Karpas-422 (cell line): Measurements from ENCODE around the gene ANXA2R. TPM values are rescaled to one million over a fixed set of nuclear protein-coding genes. Genes with fewer than 3 reads are reported as not detected.
A peak's percentile ranks its signal among the peaks of the same experiment; 100 is the strongest.

Experiments
- DNase-seq: peaks from one replicate; pipeline ENCODE4 v3.0.0-alpha.2; 2015
- H2AFZ ChIP-seq: fragments of 200-600 bp; sonication (generic); 2 replicates; pipeline ENCODE4 v1.6.1; 2014; ENCODE audit warnings: antibody characterized with exemption, low read length, mixed read lengths
- H3K27ac ChIP-seq: fragments of 200-600 bp; sonication (generic); 2 replicates; pipeline ENCODE4 v1.5.1; 2014; ENCODE audit warnings: mild to moderate bottlenecking, low read length, moderate library complexity
- H3K27me3 ChIP-seq: fragments of 200-600 bp; sonication (generic); 2 replicates; pipeline ENCODE4 v1.6.1; 2014; ENCODE audit warnings: low read length, mixed read lengths
- H3K36me3 ChIP-seq: fragments of 200-600 bp; sonication (generic); 2 replicates; pipeline ENCODE4 v1.6.1; 2014; ENCODE audit warnings: low read length, mixed read lengths; ENCODE audit not compliant: insufficient read depth
- H3K4me1 ChIP-seq: fragments of 200-600 bp; sonication (generic); 2 replicates; pipeline ENCODE4 v1.6.1; 2014; ENCODE audit warnings: mild to moderate bottlenecking, low read length, mixed read lengths
- H3K4me2 ChIP-seq: fragments of 200-600 bp; sonication (generic); 2 replicates; pipeline ENCODE4 v1.6.1; 2014; ENCODE audit warnings: low read length, low read depth, mild to moderate bottlenecking; ENCODE audit not compliant: poor library complexity, severe bottlenecking
- H3K4me3 ChIP-seq: fragments of 200-600 bp; sonication (generic); 2 replicates; pipeline ENCODE4 v1.5.1; 2014; ENCODE audit warnings: mild to moderate bottlenecking, antibody characterized with exemption, low read length, mixed read lengths
- H3K79me2 ChIP-seq: fragments of 200-600 bp; sonication (generic); 2 replicates; pipeline ENCODE4 v1.6.1; 2014; ENCODE audit warnings: mild to moderate bottlenecking, low read length, mixed read lengths
- H3K9ac ChIP-seq: fragments of 200-600 bp; sonication (generic); 2 replicates; pipeline ENCODE4 v1.6.0; 2014; ENCODE audit warnings: low read length
- H3K9me2 ChIP-seq: fragments of 200-600 bp; sonication (generic), shearing (Covaris generic); replicated peaks from 2 replicates; pipeline ENCODE4 v1.6.0; 2014; ENCODE audit warnings: mild to moderate bottlenecking, low read length, moderate library complexity; ENCODE audit not compliant: insufficient read depth
- H3K9me3 ChIP-seq: fragments of 300-700, 200-600 bp; sonication (generic); 2 replicates; pipeline ENCODE4 v1.6.1; 2014; ENCODE audit warnings: low read length, mixed read lengths
- H4K20me1 ChIP-seq: fragments of 200-600 bp; sonication (generic); 2 replicates; pipeline ENCODE4 v1.6.1; 2014; ENCODE audit warnings: mild to moderate bottlenecking, antibody characterized with exemption, low read length, low read depth; ENCODE audit not compliant: insufficient read depth
- total RNA-seq: library from RNA; depleted of rRNA; stranded (reverse); fragments of >200 nt; shearing (Covaris generic); gene quantifications from 2 replicates; pipeline ENCODE4 v1.2.3, GENCODE V29; 2014; ENCODE audit warnings: low replicate concordance

Gene ANXA2R
- total RNA-seq, 1 experiment from 2014 or later: 9.0 TPM

DNA sequence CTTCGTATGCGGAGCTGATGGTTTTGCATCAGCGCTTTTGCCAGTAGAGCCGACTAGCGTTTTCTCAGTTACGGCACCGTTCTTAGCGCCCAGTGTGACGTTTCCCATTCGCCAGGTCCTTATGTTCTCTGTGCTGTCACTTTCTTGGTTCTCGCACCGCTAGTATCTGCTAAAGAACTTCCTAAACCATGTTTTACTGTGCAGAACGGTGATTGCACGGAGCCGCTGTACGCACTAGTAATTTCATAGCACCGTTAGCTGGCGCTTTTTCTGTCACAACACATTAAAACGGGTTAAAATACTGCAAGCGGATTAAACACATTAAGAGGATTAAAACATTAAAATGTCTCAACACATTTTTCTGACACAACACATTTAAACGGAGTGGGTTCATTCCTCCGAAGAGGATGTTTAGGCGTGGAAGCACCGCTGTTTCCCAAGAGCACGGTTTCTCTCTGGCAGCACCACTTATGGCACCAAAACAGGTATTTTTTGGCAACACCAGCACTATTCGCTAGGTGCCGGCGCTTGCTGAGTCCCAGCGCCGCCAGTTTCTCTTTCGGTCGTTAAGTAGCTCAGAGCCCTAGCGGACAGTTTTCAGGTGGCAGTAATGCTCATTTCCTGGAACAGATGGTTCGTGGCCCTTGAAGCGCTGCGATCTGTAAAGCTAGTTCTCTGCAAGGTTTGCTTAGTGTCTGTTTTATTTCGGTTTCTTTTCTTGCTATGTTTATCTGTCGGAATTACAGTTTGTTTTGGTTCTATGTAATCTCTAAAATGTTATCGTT, 20.3 kb downstream of the ANXA2R start:
- Histone ChIP-seq H2AFZ (peak overlapping the region; percentile 70; the same call in 1 of the 2 replicates), H4K20me1 (no peaks in the 10 kb centered on the region), H3K4me3 (peak overlapping the region; percentile 70), H3K4me1 (peaks cover 35% of the 10 kb centered on the region), H3K9me3 (no peaks in the 10 kb centered on the region), H3K27me3 (no peaks in the 10 kb centered on the region), H3K79me2 (no peaks in the 10 kb centered on the region), H3K27ac (peak overlapping the region; percentile 88), H3K9me2 (no peaks in the 10 kb centered on the region), H3K4me2 (peak overlapping the region; percentile 84), H3K36me3 (no peaks in the 10 kb centered on the region), H3K9ac (peak overlapping the region; percentile 66)
- DNase-seq: peak; percentile 95

DNA sequence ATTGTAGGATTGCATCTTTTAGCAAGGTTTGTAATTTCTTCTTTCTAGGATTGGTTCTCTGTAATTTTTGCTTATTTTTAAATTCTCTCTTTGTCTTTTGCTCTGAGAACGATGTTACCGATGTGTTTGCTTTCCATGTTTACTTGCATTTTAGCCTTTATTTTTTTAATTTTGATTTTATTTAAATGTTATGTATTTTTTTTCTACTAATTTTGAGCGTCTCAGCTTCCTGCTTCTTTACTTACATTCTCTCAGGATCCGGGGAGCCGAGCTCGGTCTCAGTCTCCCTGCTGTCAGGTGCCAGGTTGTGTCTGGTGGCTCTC, 20.9 kb downstream of the ANXA2R start:
- H3K4me2 ChIP-seq: peak overlapping the region; percentile 84
- H3K79me2 ChIP-seq: no peaks in the 10 kb centered on the region
- H2AFZ ChIP-seq: peak overlapping the region; percentile 73
- peak overlapping the region; percentile 88 for H3K27ac ChIP-seq
- H3K9me3 ChIP-seq: no peaks in the 10 kb centered on the region
- H3K27me3 ChIP-seq: no peaks in the 10 kb centered on the region
- peaks cover 35% of the 10 kb centered on the region for H3K4me1 ChIP-seq
- peak overlapping the region; percentile 70 for H3K4me3 ChIP-seq
- no peaks in the 10 kb centered on the region for H4K20me1 ChIP-seq
- peak overlapping the region; percentile 66 for H3K9ac ChIP-seq
- DNase-seq: no peak
- H3K36me3 ChIP-seq: no peaks in the 10 kb centered on the region
- H3K9me2 ChIP-seq: no peaks in the 10 kb centered on the region

DNA sequence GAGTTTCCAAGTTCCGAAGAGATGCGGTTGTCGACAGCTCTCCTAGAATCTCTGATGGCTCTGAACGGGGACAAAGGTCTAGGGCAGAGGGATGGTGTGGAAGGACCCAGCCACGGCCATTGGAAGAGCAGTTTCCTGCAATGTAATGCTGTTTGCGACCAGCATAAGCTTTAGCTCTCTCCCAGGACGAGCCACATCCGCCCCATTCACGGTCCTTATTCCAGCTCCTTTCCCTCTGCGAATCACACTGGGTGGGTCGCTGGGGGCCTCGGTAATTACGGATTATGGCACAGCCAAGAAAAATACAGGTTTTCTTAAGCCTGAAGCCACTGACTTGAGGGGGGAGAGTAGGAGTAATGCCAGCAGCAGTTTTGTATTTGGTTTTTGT, 22.7 kb downstream of the ANXA2R start:
- peak; percentile 62 for DNase-seq
- H3K27me3 ChIP-seq: no peaks in the 10 kb centered on the region
- peak overlapping the region; percentile 94 for H2AFZ ChIP-seq
- peak overlapping the region; percentile 70 for H3K4me3 ChIP-seq
- peak overlapping the region; percentile 78 for H3K9ac ChIP-seq
- H3K36me3 ChIP-seq: no peaks in the 10 kb centered on the region
- H3K4me1 ChIP-seq: peaks cover 35% of the 10 kb centered on the region
- H3K79me2 ChIP-seq: no peaks in the 10 kb centered on the region
- H3K4me2 ChIP-seq: peak overlapping the region; percentile 84
- H3K9me3 ChIP-seq: no peaks in the 10 kb centered on the region
- peak overlapping the region; percentile 88 for H3K27ac ChIP-seq
- no peaks in the 10 kb centered on the region for H3K9me2 ChIP-seq
- H4K20me1 ChIP-seq: no peaks in the 10 kb centered on the region

DNA sequence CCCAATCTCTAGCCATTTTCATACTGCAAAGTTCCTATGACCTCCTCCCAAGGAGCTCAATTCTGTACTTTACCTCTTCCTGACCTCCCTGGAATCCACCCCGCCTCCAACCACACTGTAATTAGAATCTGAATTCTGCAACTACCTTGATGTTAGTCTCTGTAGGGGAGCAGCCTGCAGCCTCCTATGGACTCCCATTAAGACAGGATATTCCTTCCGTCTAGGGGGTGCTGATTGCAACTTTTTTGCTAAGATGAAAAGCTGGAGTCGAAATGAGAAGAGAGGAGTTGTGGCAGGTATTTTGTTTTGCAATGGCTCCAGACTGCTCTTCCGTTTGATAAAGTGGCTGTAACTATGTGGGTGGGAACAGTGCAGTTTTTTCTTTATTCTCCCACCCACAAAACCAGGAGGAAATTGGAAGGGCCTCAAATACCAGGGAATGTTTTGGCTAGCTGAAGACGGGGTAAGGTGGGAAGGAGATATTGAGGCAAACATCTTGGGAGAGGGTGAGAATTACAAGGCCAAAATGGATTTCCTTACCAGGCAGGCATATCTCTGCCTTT, 23.8 kb downstream of the ANXA2R start:
- no peaks in the 10 kb centered on the region for H3K79me2 ChIP-seq
- no peak overlapping the region for H2AFZ ChIP-seq
- H3K4me2 ChIP-seq: peak overlapping the region; percentile 84
- H3K9ac ChIP-seq: peak overlapping the region; percentile 78; the same call in 1 of the 2 replicates
- no peaks in the 10 kb centered on the region for H3K9me3 ChIP-seq
- H3K4me1 ChIP-seq: peaks cover 35% of the 10 kb centered on the region
- DNase-seq: no peak
- H3K27me3 ChIP-seq: no peaks in the 10 kb centered on the region
- no peaks in the 10 kb centered on the region for H3K36me3 ChIP-seq
- no peaks in the 10 kb centered on the region for H3K9me2 ChIP-seq
- no peaks in the 10 kb centered on the region for H4K20me1 ChIP-seq
- H3K27ac ChIP-seq: no peak overlapping the region
- no peak overlapping the region for H3K4me3 ChIP-seq

DNA sequence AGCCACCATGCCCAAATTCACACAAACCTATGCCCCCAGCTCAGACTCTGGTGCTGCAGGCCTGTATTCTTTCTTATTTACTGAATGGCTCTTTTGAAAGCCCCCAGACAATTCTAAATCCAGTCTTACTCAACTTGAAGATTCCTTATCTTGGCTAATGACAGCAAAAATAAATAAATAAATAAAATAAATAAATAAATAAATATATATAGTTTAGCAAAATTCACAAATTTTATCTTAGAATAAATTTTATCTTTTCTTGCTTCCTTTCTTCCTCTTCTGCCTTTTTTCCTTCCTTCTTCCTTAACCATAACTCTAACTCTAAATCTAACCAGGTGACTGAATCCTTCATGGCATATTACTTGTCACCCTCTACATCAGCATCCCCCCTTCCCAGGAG, 25.6 kb downstream of the ANXA2R start:
- Histone ChIP-seq H3K4me3 (no peak overlapping the region), H3K4me1 (peaks cover 42% of the 10 kb centered on the region), H3K27ac (no peak overlapping the region), H3K9me3 (no peaks in the 10 kb centered on the region), H2AFZ (no peak overlapping the region), H3K79me2 (no peaks in the 10 kb centered on the region), H3K27me3 (no peaks in the 10 kb centered on the region), H3K9ac (no peak overlapping the region), H3K9me2 (no peaks in the 10 kb centered on the region), H3K4me2 (no peak overlapping the region), H4K20me1 (no peaks in the 10 kb centered on the region), H3K36me3 (no peaks in the 10 kb centered on the region)
- DNase-seq: no peak

DNA sequence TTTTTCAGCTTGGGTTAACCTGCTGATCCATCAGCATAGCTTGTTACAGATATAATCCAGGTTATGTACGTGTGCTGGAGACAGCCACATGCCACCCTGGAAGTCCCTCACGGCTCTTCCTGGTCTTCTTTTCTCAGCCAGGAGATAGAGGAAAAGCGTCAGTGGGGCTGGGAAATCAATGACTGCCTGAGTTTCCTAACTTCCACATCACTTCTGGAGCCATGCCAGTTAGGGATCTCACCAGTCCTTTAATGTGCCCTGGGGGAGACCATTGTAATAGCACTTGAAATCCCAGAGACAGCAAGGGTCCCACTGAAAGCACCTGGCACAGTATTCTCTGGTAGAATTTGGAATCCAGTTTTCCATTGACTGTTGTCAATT, 29.2 kb downstream of the ANXA2R start:
- Histone ChIP-seq H3K27ac (no peak overlapping the region), H3K4me1 (peaks cover 41% of the 10 kb centered on the region), H3K9me2 (no peaks in the 10 kb centered on the region), H2AFZ (peak overlapping the region; percentile 88; the same call in 1 of the 2 replicates), H3K27me3 (no peaks in the 10 kb centered on the region), H3K36me3 (no peaks in the 10 kb centered on the region), H3K4me3 (no peak overlapping the region), H3K9ac (peak overlapping the region; percentile 69), H3K4me2 (peak overlapping the region; percentile 76), H3K9me3 (no peaks in the 10 kb centered on the region), H4K20me1 (no peaks in the 10 kb centered on the region), H3K79me2 (no peaks in the 10 kb centered on the region)
- DNase-seq: no peak

DNA sequence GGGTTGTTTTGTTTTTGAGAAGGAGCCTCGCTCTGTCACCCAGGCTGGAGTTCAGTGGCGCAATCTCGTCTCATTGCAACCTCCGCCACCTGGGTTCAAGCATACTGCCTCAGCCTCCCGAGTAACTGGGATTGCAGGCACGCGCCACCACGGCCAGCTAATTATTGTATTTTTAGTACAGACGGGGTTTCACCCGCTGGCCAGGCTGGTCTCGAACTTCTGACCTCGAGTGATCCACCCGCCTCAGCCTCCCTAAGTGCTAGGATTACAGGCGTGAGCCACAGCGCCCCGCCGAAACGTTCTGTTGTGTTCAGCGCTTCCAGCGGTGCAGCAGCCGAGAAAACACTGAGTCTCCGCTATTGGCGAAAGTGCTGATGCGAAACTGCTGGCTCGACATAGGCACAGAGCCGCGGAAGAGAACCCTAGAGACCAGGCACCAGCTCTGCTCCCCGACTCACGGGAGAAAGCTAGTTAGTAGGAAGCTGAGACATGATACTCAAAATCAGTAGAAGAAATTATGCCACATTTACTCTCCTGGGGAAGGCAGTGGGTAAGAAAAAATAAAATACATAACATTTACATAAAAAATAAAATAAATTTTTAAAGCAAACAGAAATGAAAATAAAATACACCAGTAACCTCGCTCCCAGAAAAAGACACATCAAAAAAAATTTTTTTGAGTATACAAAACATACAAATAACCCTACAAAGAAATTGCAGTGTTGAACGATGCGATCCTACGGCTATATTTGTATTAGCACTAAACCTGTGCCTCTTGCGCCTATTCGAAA, 31.6 kb downstream of the ANXA2R start:
- peaks cover 41% of the 10 kb centered on the region for H3K4me1 ChIP-seq
- no peaks in the 10 kb centered on the region for H4K20me1 ChIP-seq
- H3K4me2 ChIP-seq: peak overlapping the region; percentile 76
- H3K9ac ChIP-seq: peak overlapping the region; percentile 69
- H3K9me3 ChIP-seq: no peaks in the 10 kb centered on the region
- peak overlapping the region; percentile 90 for H2AFZ ChIP-seq
- H3K27me3 ChIP-seq: no peaks in the 10 kb centered on the region
- DNase-seq: peak; percentile 95
- H3K4me3 ChIP-seq: peak overlapping the region; percentile 78
- no peaks in the 10 kb centered on the region for H3K9me2 ChIP-seq
- no peaks in the 10 kb centered on the region for H3K36me3 ChIP-seq
- H3K79me2 ChIP-seq: no peaks in the 10 kb centered on the region
- peak overlapping the region; percentile 89 for H3K27ac ChIP-seq

DNA sequence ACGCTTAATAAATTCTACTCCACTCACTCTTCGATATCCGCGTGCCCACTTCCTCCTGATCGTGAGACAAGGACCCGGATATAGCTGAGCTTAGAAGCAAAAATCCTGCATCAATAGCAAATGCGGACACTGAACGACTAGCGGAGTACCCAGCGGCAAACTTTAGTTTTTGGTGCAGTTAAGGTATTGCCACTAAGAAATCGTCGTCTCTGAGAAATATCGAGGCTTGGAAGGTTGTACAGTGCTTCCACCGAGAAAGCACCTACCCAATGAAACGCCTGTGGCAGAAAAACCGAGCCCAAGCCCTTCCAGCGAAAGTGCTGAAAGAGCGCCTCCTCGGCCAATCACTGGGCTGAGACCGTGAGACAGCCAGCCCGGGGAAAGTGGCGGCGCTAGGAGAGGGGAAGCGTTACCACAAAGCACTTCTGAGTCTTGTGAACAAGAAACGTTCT, 32.2 kb downstream of the ANXA2R start:
- Histone ChIP-seq H2AFZ (peak overlapping the region; percentile 90), H3K4me3 (peak overlapping the region; percentile 78), H3K9me3 (no peaks in the 10 kb centered on the region), H3K79me2 (no peaks in the 10 kb centered on the region), H3K27me3 (no peaks in the 10 kb centered on the region), H3K27ac (peak overlapping the region; percentile 89), H3K9ac (peak overlapping the region; percentile 69), H3K4me1 (peaks cover 41% of the 10 kb centered on the region), H4K20me1 (no peaks in the 10 kb centered on the region), H3K4me2 (peak overlapping the region; percentile 76), H3K36me3 (no peaks in the 10 kb centered on the region), H3K9me2 (no peaks in the 10 kb centered on the region)
- peak; percentile 90 for DNase-seq
